HFFc6 (cell line): ENCODE data around the gene ITGA2. TPM values are rescaled to one million over a fixed set of nuclear protein-coding genes. Genes with fewer than 3 reads are reported as not detected.

Experiments
- DNase-seq: peaks from one replicate; pipeline ENCODE4 v3.0.0-alpha.2; 2018
- H3K27ac Mint-ChIP-seq: 2 replicates; pipeline ENCODE4 v1.8.0; 2020; ENCODE audit warnings: mild to moderate bottlenecking, mixed read lengths
- H3K27me3 Mint-ChIP-seq: 2 replicates; pipeline ENCODE4 v1.8.0; 2021; ENCODE audit warnings: mild to moderate bottlenecking, moderate library complexity, mixed read lengths; ENCODE audit not compliant: insufficient read depth
- H3K36me3 Mint-ChIP-seq: 2 replicates; pipeline ENCODE4 v1.8.0; 2021; ENCODE audit warnings: low read depth, mixed read lengths
- H3K4me1 Mint-ChIP-seq: 2 replicates; pipeline ENCODE4 v1.8.0; 2020; ENCODE audit warnings: low read depth, mixed read lengths
- H3K4me3 Mint-ChIP-seq: 2 replicates; pipeline ENCODE4 v1.8.0; 2020; ENCODE audit warnings: mild to moderate bottlenecking, moderate library complexity, mixed read lengths
- H3K9me3 Mint-ChIP-seq: 2 replicates; pipeline ENCODE4 v1.8.0; 2020; ENCODE audit warnings: mild to moderate bottlenecking, mixed read lengths
- CTCF ChIP-seq: fragments of 200-600 bp; sonication (generic); IDR thresholded peaks from 2 replicates; pipeline ENCODE4 v1.5.0; 2021; ENCODE audit warnings: antibody characterized with exemption, mild to moderate bottlenecking
- total RNA-seq, 6 experiments: library from RNA; stranded (reverse); fragmentation: NEBNext Ultra II Directional; extraction: Animal tissue kit (Norgen Biotek cat#: 25700); gene quantifications; 2 replicates in 1 of 6; 3 replicates in 5 of 6; pipeline ENCODE4 v1.2.3, GENCODE V29; 2021

Gene ITGA2
- total RNA-seq, 6 experiments from 2014 or later, result 42.9 to 76.6 (median 50.5) TPM

- H3K4me3 Mint-ChIP-seq, result peak overlapping the region; percentile 91
- peak; percentile 63 for DNase-seq
- no peaks in the 10 kb centered on the region for H3K27me3 Mint-ChIP-seq
- H3K27ac Mint-ChIP-seq, result peak overlapping the region; percentile 72
- TF ChIP-seq CTCF, result peak; percentile 39; the same call in 1 of the 2 replicates
- no peaks in the 10 kb centered on the region for H3K9me3 Mint-ChIP-seq
- H3K36me3 Mint-ChIP-seq, result peaks cover 33% of the 10 kb centered on the region
- H3K4me1 Mint-ChIP-seq, result peaks cover 52% of the 10 kb centered on the region
Measured at GRCh38 chr5:52989781-52990527, 802 bp downstream of the ITGA2 start.

GRCh38 chr5:52990528-52990925 is 1.4 kb downstream of the ITGA2 start:
- TF ChIP-seq CTCF, result no peak
- no peaks in the 10 kb centered on the region for H3K27me3 Mint-ChIP-seq

DNA sequence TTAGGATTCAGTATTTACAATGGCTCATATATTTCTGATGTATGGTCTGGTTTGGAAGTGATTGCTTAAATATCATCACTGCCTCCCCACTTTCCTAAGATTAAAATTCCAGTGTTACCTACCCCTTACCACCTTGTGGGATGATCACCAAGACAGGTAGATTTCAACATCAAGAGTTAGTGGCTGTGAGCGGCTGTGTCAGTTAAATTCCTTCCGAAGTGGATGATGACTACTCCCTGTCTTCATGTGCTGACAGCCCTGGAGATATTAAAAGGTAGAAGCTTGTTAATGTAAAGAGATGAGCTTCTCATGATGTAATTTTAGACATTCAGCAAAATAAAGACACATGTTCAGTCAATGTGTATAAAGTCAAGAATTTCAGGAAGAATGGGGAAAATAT is 4.2 kb downstream of the ITGA2 start:
- Mint-ChIP-seq H3K4me1 (peaks cover 21% of the 10 kb centered on the region), H3K36me3 (peaks cover 28% of the 10 kb centered on the region), H3K27ac (peak overlapping the region; percentile 30; the same call in 1 of the 2 replicates), H3K4me3 (peak overlapping the region; percentile 65; the same call in 1 of the 2 replicates), H3K9me3 (no peaks in the 10 kb centered on the region), H3K27me3 (no peaks in the 10 kb centered on the region)
- no peak for DNase-seq
- no peak for TF ChIP-seq CTCF

More at GRCh38 chr5:52990528-52990925, 1.4 kb downstream of the ITGA2 start:
- H3K4me1 Mint-ChIP-seq, result peaks cover 47% of the 10 kb centered on the region
- peak overlapping the region; percentile 91 for H3K4me3 Mint-ChIP-seq
- peak overlapping the region; percentile 72 for H3K27ac Mint-ChIP-seq
- H3K9me3 Mint-ChIP-seq, result no peaks in the 10 kb centered on the region
- DNase-seq, result no peak
- H3K36me3 Mint-ChIP-seq, result peaks cover 33% of the 10 kb centered on the region

- Mint-ChIP-seq H3K4me3 (peak overlapping the region; percentile 20; the same call in 1 of the 2 replicates), H3K9me3 (no peaks in the 10 kb centered on the region), H3K27me3 (no peaks in the 10 kb centered on the region), H3K27ac (0 out of 2 replicates have a peak overlapping the region, but pooled peaks have one; percentile 30), H3K4me1 (peaks cover 25% of the 10 kb centered on the region), H3K36me3 (peaks cover 32% of the 10 kb centered on the region)
- no peak for TF ChIP-seq CTCF
- DNase-seq, result peak; percentile 42
Measured at GRCh38 chr5:52994266-52994665, 5.1 kb downstream of the ITGA2 start.

- Mint-ChIP-seq H3K4me1 (peaks cover 31% of the 10 kb centered on the region), H3K9me3 (no peaks in the 10 kb centered on the region), H3K27me3 (no peaks in the 10 kb centered on the region), H3K27ac (no peak overlapping the region), H3K4me3 (no peak overlapping the region), H3K36me3 (peaks cover 31% of the 10 kb centered on the region)
- DNase-seq, result no peak
- TF ChIP-seq CTCF, result no peak
Measured at GRCh38 chr5:52995095-52995494, 5.9 kb downstream of the ITGA2 start.
